ENCODE measurements around the gene SHD. TPM values are rescaled to one million over a fixed set of nuclear protein-coding genes. Genes with fewer than 3 reads are reported as not detected.

The SHD gene
- total RNA-seq, 1 experiment from 2014 or later: 3.5 TPM

DNA sequence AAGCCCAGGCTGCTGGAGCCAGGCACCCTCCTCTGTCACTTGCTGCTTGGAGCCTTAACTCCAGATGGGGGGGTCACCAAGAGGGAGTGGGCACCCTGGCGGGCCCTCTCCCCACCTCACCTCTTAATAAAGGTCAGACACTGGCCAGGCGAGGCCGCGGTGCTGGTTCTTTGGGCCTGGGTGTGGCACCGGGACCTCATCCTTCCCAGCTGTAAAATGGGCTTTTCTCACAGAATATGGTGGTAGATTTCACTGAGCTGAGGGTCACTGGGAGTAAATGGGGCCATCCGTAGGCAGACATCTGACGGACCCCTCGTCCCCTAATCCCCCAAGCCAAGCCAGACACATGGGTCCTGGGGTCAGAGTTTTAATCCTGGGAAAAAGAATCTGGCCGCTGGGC, 44.6 kb downstream of the SHD start:
- peaks cover 21% of the 10 kb centered on the region for H3K9me3 Mint-ChIP-seq (ENCODE audit: unreplicated experiment)
- H3K27ac Mint-ChIP-seq (ENCODE audit: unreplicated experiment): no peak overlapping the region
- H3K36me3 Mint-ChIP-seq (ENCODE audit: insufficient read depth, unreplicated experiment): peaks cover 57% of the 10 kb centered on the region
- peaks cover 5% of the 10 kb centered on the region for H3K4me1 Mint-ChIP-seq (ENCODE audit: low read depth, unreplicated experiment)
- ChIA-PET POLR2A (no interaction called here), CTCF (interaction anchor here (0.7 kb wide), 1 partner anchor 24 kb away, joined by 4 read pairs; no protein-coding TSS in a partner anchor)
- Histone ChIP-seq H3K27me3 (replicated peaks; ENCODE audit: control insufficient read depth, insufficient read depth, low read length) (no peaks in the 10 kb centered on the region), H3K9me3 (0 out of 2 replicates have a peak, but pooled peaks cover 6% of the 10 kb centered on the region), H3K36me3 (ENCODE audit: control insufficient read depth, insufficient read depth, low read length) (no peaks in the 10 kb centered on the region), H3K4me1 (no peaks in the 10 kb centered on the region), H3K4me3 (ENCODE audit: low read depth, low read length) (no peak overlapping the region)
- H3K4me3 Mint-ChIP-seq (ENCODE audit: unreplicated experiment): no peak overlapping the region
- H3K27me3 Mint-ChIP-seq (ENCODE audit: insufficient read depth, unreplicated experiment): no peaks in the 10 kb centered on the region
- no peak for DNase-seq
- BruUV-seq (replicated peaks): no TSS peak
- no peak for TF ChIP-seq CTCF (IDR thresholded peaks at IDR 0.05; ENCODE audit: insufficient read depth in 1 of 2, low read depth in 1 of 2, low read length in 1 of 2, severe bottlenecking in 1 of 2, unreplicated experiment in 1 of 2)
- intact Hi-C loops (cut with micrococcal nuclease; ENCODE audit: unreplicated experiment): no loop called here

DNA sequence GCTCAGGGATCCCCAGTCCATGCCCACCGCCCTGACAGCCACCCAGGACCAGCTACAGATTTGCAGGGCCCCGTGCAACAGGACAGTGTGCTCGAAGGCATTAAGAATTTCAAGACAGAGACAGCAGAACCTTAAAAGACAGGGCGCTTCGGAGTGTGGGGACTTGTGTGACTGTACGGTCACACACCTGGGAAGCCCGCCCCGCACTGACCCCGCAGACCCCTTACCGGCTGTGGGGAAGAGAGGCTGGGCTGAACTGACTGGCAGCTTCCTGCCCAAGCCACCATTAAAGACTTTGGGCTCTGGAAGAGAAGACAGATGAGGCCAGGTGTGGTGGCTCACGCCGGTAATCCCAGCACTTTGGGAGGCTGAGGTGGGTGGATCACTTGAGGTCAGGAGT, 45.2 kb downstream of the SHD start:
- H3K4me1 ChIP-seq: no peaks in the 10 kb centered on the region
- no TSS peak for BruUV-seq (replicated peaks)
- Mint-ChIP-seq H3K27ac (ENCODE audit: unreplicated experiment) (no peak overlapping the region), H3K9me3 (ENCODE audit: unreplicated experiment) (peaks cover 15% of the 10 kb centered on the region), H3K4me3 (ENCODE audit: unreplicated experiment) (no peak overlapping the region), H3K27me3 (ENCODE audit: insufficient read depth, unreplicated experiment) (no peaks in the 10 kb centered on the region), H3K4me1 (ENCODE audit: low read depth, unreplicated experiment) (peaks cover 5% of the 10 kb centered on the region), H3K36me3 (ENCODE audit: insufficient read depth, unreplicated experiment) (peaks cover 57% of the 10 kb centered on the region)
- no peak for DNase-seq
- no peaks in the 10 kb centered on the region for H3K27me3 ChIP-seq (replicated peaks; ENCODE audit: control insufficient read depth, insufficient read depth, low read length)
- ChIA-PET POLR2A (no interaction called here), CTCF (no interaction called here)
- no peak overlapping the region for H3K4me3 ChIP-seq (ENCODE audit: low read depth, low read length)
- 0 out of 2 replicates have a peak, but pooled peaks cover 6% of the 10 kb centered on the region for H3K9me3 ChIP-seq
- H3K36me3 ChIP-seq (ENCODE audit: control insufficient read depth, insufficient read depth, low read length): no peaks in the 10 kb centered on the region
- TF ChIP-seq CTCF (IDR thresholded peaks at IDR 0.05; ENCODE audit: insufficient read depth in 1 of 2, low read depth in 1 of 2, low read length in 1 of 2, severe bottlenecking in 1 of 2, unreplicated experiment in 1 of 2): no peak
- intact Hi-C loops (cut with micrococcal nuclease; ENCODE audit: unreplicated experiment): no loop called here

- Mint-ChIP-seq H3K27ac (ENCODE audit: unreplicated experiment) (no peak overlapping the region), H3K4me3 (ENCODE audit: unreplicated experiment) (no peak overlapping the region), H3K4me1 (ENCODE audit: low read depth, unreplicated experiment) (peaks cover 5% of the 10 kb centered on the region), H3K36me3 (ENCODE audit: insufficient read depth, unreplicated experiment) (peaks cover 69% of the 10 kb centered on the region), H3K9me3 (ENCODE audit: unreplicated experiment) (no peaks in the 10 kb centered on the region), H3K27me3 (ENCODE audit: insufficient read depth, unreplicated experiment) (no peaks in the 10 kb centered on the region)
- no peak for TF ChIP-seq CTCF (IDR thresholded peaks at IDR 0.05; ENCODE audit: insufficient read depth in 1 of 2, low read depth in 1 of 2, low read length in 1 of 2, severe bottlenecking in 1 of 2, unreplicated experiment in 1 of 2)
- H3K36me3 ChIP-seq (ENCODE audit: control insufficient read depth, insufficient read depth, low read length): 0 out of 2 replicates have a peak, but pooled peaks cover 2% of the 10 kb centered on the region
- DNase-seq: no peak
- H3K27me3 ChIP-seq (replicated peaks; ENCODE audit: control insufficient read depth, insufficient read depth, low read length): no peaks in the 10 kb centered on the region
- no peaks in the 10 kb centered on the region for H3K9me3 ChIP-seq
- no peak overlapping the region for H3K4me3 ChIP-seq (ENCODE audit: low read depth, low read length)
- ChIA-PET POLR2A (no interaction called here), CTCF (no interaction called here)
- intact Hi-C loops (cut with micrococcal nuclease; ENCODE audit: unreplicated experiment): no loop called here
- H3K4me1 ChIP-seq: no peaks in the 10 kb centered on the region
- no TSS peak for BruUV-seq (replicated peaks)
Observed at GRCh38 chr19:4326215-4326836, 47.3 kb downstream of the SHD start.
